Thyroid gland (tissue), 4 donors: ENCODE data around the gene TXLNA. TPM values are rescaled to one million over a fixed set of nuclear protein-coding genes. Genes with fewer than 3 reads are reported as not detected.

Experiments used
- DNase-seq, 2 donors: peaks; one replicate each; pipeline ENCODE4 v3.0.0-alpha.2; 2019
- H3K27ac ChIP-seq, 3 donors: fragments of 200-600 bp; sonication (generic); 1 replicate in 2 of 3; 2 replicates in 1 of 3; pipeline ENCODE4 v1.5.1; 2016 to 2019; ENCODE audit warnings: mild to moderate bottlenecking in 1 of 3, moderate library complexity in 1 of 3
- H3K27me3 ChIP-seq: fragments of 200-600 bp; sonication (generic); one replicate; pipeline ENCODE4 v1.5.1; 2019
- H3K36me3 ChIP-seq, 2 donors: fragments of 200-600 bp; sonication (generic); one replicate each; pipeline ENCODE4 v1.5.1; 2016 to 2019
- H3K4me1 ChIP-seq, 2 donors: fragments of 200-600 bp; sonication (generic); one replicate each; pipeline ENCODE4 v1.5.1; 2017 to 2019
- H3K4me3 ChIP-seq, 3 donors: fragments of 200-600 bp; sonication (generic); replicated peaks in 1 of 3; 1 replicate in 2 of 3; 2 replicates in 1 of 3; pipeline ENCODE4 v1.5.1; 2016; ENCODE audit warnings: mild to moderate bottlenecking in 1 of 3
- H3K9me3 ChIP-seq: fragments of 200-600 bp; sonication (generic); one replicate; pipeline ENCODE4 v1.5.1; 2017
- CTCF ChIP-seq, 6 experiments: fragments of 200-600 bp in 3 of 6; fragments of 450-650 bp in 3 of 6; sonication (generic) in 3 of 6; IDR thresholded peaks; one replicate each; pipeline ENCODE4 v1.5.1; 2016 to 2019; ENCODE audit warnings: antibody characterized with exemption in 6 of 6, mild to moderate bottlenecking in 2 of 6, inconsistent platforms in 1 of 6, moderate library complexity in 1 of 6
- POLR2A ChIP-seq, 2 donors: fragments of 450-650 bp; IDR thresholded peaks; one replicate each; pipeline ENCODE4 v1.6.1; 2017; ENCODE audit warnings: antibody characterized with exemption in 2 of 2, mild to moderate bottlenecking in 2 of 2, moderate library complexity in 1 of 2
- WGBS, 2 donors: methylation state at CpG; one replicate each; pipeline ENCODE4 v1.1.5; 2017; 5-methylcytosine and 5-hydroxymethylcytosine counted together
- intact Hi-C: fragments of 100-400 bp; cut with DNase I; formaldehyde crosslinking; loops from one replicate; pipeline ENCODE4 v1.15.1; 2023
- total RNA-seq, 4 donors: library from RNA; depleted of rRNA; stranded (reverse); fragments of >200 nt; gene quantifications; one replicate each; pipeline ENCODE4 v1.2.3, GENCODE V29; 2016

TXLNA gene
- total RNA-seq, 4 donors from 2014 or later = 47.7 to 69.4 (median 60.6) TPM

- TF ChIP-seq POLR2A (IDR thresholded peaks at IDR 0.05) (no peak), CTCF (IDR thresholded peaks at IDR 0.05) (no peak)
- Histone ChIP-seq H3K4me3 (no peak overlapping the region), H3K9me3 (no peaks in the 10 kb centered on the region), H3K27ac (no peak overlapping the region), H3K36me3 (peaks cover 25% of the 10 kb centered on the region in 2 donors), H3K4me1 (peaks cover 12 to 25% of the 10 kb centered on the region in 2 donors), H3K27me3 (no peaks in the 10 kb centered on the region)
- intact Hi-C loops = no loop called here
- 54 to 78% methylated on average over 4 of the region's 4 CpGs for WGBS, 2 donors
- DNase-seq = no peak
Measured at GRCh38 chr1:32199043-32199716, 19.7 kb downstream of the TXLNA start.

DNA sequence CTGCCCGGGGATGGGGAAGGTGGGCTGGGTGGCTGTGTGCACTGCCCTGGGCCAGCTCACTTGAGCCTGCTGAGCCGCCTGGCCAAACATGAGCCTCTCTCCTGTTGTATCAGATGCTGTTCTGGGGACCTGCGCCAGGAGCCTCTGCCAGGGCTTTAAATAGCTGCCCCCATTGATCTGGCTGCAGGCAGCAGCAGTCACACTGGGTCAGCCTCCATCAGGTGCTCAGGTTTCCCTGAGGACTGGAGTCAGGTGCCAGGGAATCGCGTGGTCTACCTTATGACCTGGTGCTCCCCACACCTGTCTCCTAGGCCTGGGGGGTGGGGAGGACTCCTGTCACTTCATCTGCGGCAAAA is 20.2 kb downstream of the TXLNA start:
- Histone ChIP-seq H3K27ac (peak overlapping the region in 2 of 3 donors; percentile 35 to 74), H3K9me3 (no peaks in the 10 kb centered on the region), H3K4me1 (peaks cover 12 to 26% of the 10 kb centered on the region in 2 donors), H3K4me3 (no peak overlapping the region), H3K36me3 (peaks cover 19 to 20% of the 10 kb centered on the region in 2 donors), H3K27me3 (no peaks in the 10 kb centered on the region)
- DNase-seq = peak; percentile 62 to 77
- intact Hi-C loops = no loop called here
- 28 to 38% methylated on average over 3 to 4 of the region's 6 CpGs for WGBS, 2 donors
- TF ChIP-seq POLR2A (IDR thresholded peaks at IDR 0.05) (no peak), CTCF (IDR thresholded peaks at IDR 0.05) (no peak)

- H3K27me3 ChIP-seq = no peaks in the 10 kb centered on the region
- WGBS, 2 donors = 1% methylated on average over 19 to 23 of the region's 34 CpGs
Measured at GRCh38 chr1:32200226-32201010, 20.9 kb downstream of the TXLNA start, which contains the start of gene CCDC28B. Gene CCDC28B (plus strand): TSS chr1:32200595. CDS start chr1:32201936, 1,341 bp downstream.

GRCh38 chr1:32201011-32201855 is 21.8 kb downstream of the TXLNA start:
- H3K4me1 ChIP-seq = peaks cover 23 to 37% of the 10 kb centered on the region in 2 donors
- 6 to 9% methylated on average over 15 to 20 of the region's 26 CpGs for WGBS, 2 donors
- DNase-seq = peak; percentile 74 to 76

More at GRCh38 chr1:32200226-32201010, 20.9 kb downstream of the TXLNA start, which contains the start of gene CCDC28B:
- DNase-seq = peak; percentile 43 to 49
- Histone ChIP-seq H3K9me3 (no peaks in the 10 kb centered on the region), H3K4me3 (peak within 1 kb of the TSS in 2 of 3 donors; percentile 28 to 58), H3K36me3 (peaks cover 12 to 14% of the 10 kb centered on the region in 2 donors), H3K4me1 (peaks cover 17 to 32% of the 10 kb centered on the region in 2 donors), H3K27ac (peak within 1 kb of the TSS; percentile 31 to 74 (median 35))
- TF ChIP-seq CTCF (IDR thresholded peaks at IDR 0.05) = no peak
- TF ChIP-seq POLR2A (IDR thresholded peaks at IDR 0.05) = peak in 1 of 2 donors; percentile 14
- intact Hi-C loops = no loop called here

More at GRCh38 chr1:32201011-32201855, 21.8 kb downstream of the TXLNA start:
- Histone ChIP-seq H3K9me3 (no peaks in the 10 kb centered on the region), H3K36me3 (peaks cover 4 to 10% of the 10 kb centered on the region in 2 donors), H3K27me3 (no peaks in the 10 kb centered on the region), H3K4me3 (peak overlapping the region in 2 of 3 donors; percentile 16 to 58), H3K27ac (peak overlapping the region; percentile 31 to 74 (median 35))
- no peak for TF ChIP-seq POLR2A (IDR thresholded peaks at IDR 0.05)
- TF ChIP-seq CTCF (IDR thresholded peaks at IDR 0.05) = peak in 1 of 6 experiments; percentile 12
- intact Hi-C loops = no loop called here
